ENCODE data around the gene RREB1.

The RREB1 gene

GRCh38 chr6:7071405-7071804, 36.4 kb upstream of the RREB1 start:
- H3K27ac ChIP-seq = no peak overlapping the region
- TF ChIP-seq CTCF (conservative IDR thresholded peaks at IDR 0.05) = no peak
- TF ChIP-seq ZFX (IDR thresholded peaks at IDR 0.05) = no peak

GRCh38 chr6:7073082-7073820, 34.5 kb upstream of the RREB1 start:
- no peak overlapping the region for H3K27ac ChIP-seq
- no peak for TF ChIP-seq CTCF (conservative IDR thresholded peaks at IDR 0.05)
- no peak for TF ChIP-seq ZFX (IDR thresholded peaks at IDR 0.05)

DNA sequence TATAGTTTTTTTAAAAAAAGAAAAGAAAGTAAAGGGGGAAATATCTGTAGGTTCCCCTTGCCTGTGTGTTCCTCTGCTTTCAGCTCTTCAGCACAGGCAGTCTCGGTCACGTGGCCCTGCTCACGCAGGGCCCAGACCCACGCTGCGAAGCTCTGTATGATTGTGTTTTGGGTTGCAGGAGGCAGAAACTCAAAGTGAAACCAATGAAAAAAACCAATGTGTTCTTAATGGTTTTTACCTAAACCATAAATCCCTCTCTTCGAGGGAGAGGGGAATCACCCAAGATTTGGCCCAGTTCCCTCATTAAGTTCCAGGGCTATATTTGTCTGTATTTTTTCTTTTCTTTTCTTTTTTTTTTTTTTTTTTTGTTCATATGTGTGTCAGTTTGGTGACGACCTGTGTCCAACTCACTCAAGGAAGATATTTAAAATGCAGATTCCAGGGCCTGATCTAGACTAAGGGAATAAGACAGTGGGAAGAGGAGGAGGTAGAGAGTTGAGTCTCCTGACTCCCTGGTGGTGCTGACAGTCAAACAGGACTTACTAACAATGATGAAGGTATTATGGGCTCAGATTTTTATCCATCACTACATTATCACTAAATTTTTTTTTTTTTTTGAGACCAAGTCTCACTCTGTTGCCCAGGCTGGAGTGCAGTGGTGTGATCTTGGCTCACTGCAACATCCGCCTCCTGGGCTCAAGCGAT, 33.8 kb upstream of the RREB1 start:
- TF ChIP-seq CTCF (conservative IDR thresholded peaks at IDR 0.05) (no peak), ZFX (IDR thresholded peaks at IDR 0.05) (no peak)
- no peak overlapping the region for H3K27ac ChIP-seq

GRCh38 chr6:7074870-7075269, 32.9 kb upstream of the RREB1 start:
- TF ChIP-seq ZFX (IDR thresholded peaks at IDR 0.05) (no peak), CTCF (conservative IDR thresholded peaks at IDR 0.05) (no peak)
- no peak overlapping the region for H3K27ac ChIP-seq

- TF ChIP-seq ZFX (IDR thresholded peaks at IDR 0.05) (no peak), CTCF (conservative IDR thresholded peaks at IDR 0.05) (no peak)
- H3K27ac ChIP-seq = no peak overlapping the region
Observed at GRCh38 chr6:7075341-7076000, 32.3 kb upstream of the RREB1 start.

- no peak overlapping the region for H3K27ac ChIP-seq
- TF ChIP-seq CTCF (conservative IDR thresholded peaks at IDR 0.05) (no peak), ZFX (IDR thresholded peaks at IDR 0.05) (no peak)
Observed at GRCh38 chr6:7077856-7078255, 29.9 kb upstream of the RREB1 start.

GRCh38 chr6:7078856-7079255, 28.9 kb upstream of the RREB1 start:
- no peak overlapping the region for H3K27ac ChIP-seq
- TF ChIP-seq ZFX (IDR thresholded peaks at IDR 0.05) (no peak), CTCF (conservative IDR thresholded peaks at IDR 0.05) (no peak)
